ENCODE data around the gene ALDH16A1. TPM values are rescaled to one million over a fixed set of nuclear protein-coding genes. Genes with fewer than 3 reads are reported as not detected.
A peak's percentile ranks its signal among the peaks of the same experiment; 100 is the strongest.

ALDH16A1 gene
- total and polyA plus RNA-seq, 2 of the 8 experiments (the other 6 are each of a cell fraction or from before 2014, with no cell fraction given): 30.5 to 34.3 TPM

GRCh38 chr19:49418511-49418910 lies 34.5 kb upstream of the ALDH16A1 start:
- Histone ChIP-seq H4K8ac (ENCODE audit: extremely low read depth, insufficient read depth, low read length) (no peak overlapping the region), H3K27me3 (replicated peaks in 1 of 4; ENCODE audit: control insufficient read depth in 3 of 4, extremely low read depth in 1 of 4, insufficient read depth in 3 of 4, low read length in 3 of 4) (peaks cover 19 to 25% (median 23%) of the 10 kb centered on the region in 4 experiments)
- TF ChIP-seq FOSL1 (IDR thresholded peaks at IDR 0.05; ENCODE audit: insufficient read depth, low read depth, low read length) (no peak), PHF8 (conservative IDR thresholded peaks at IDR 0.05; ENCODE audit: low read depth, low read length) (no peak), TEAD4 (IDR thresholded peaks at IDR 0.05; ENCODE audit: low read depth, low read length) (no peak), HDAC2 (IDR thresholded peaks at IDR 0.05; ENCODE audit: borderline replicate concordance in 1 of 2, low read depth in 2 of 2, low read length in 2 of 2) (no peak), SIRT6 (IDR thresholded peaks at IDR 0.05; ENCODE audit: low read length) (no peak), SP4 (IDR thresholded peaks at IDR 0.05; ENCODE audit: low read length) (no peak), YY1 (IDR thresholded peaks at IDR 0.05; ENCODE audit: low read depth, low read length) (no peak), KDM1A (IDR thresholded peaks at IDR 0.05; ENCODE audit: borderline replicate concordance, low read length) (no peak), MAFK (IDR thresholded peaks at IDR 0.05; ENCODE audit: low read depth, low read length) (no peak), USF2 (IDR thresholded peaks at IDR 0.05; ENCODE audit: low read length) (no peak), TCF12 (IDR thresholded peaks at IDR 0.05; ENCODE audit: low read depth, low read length) (no peak), ATF3 (IDR thresholded peaks at IDR 0.05; ENCODE audit: insufficient read depth, low read depth, low read length) (no peak)

More at GRCh38 chr19:49418511-49418910, 34.5 kb upstream of the ALDH16A1 start:
- Histone ChIP-seq H3K4me2 (ENCODE audit: insufficient read depth in 1 of 2, low read depth in 2 of 2, low read length in 2 of 2) (no peak overlapping the region), H3K79me1 (ENCODE audit: low read depth, low read length) (no peaks in the 10 kb centered on the region), H2BK12ac (ENCODE audit: low read depth, low read length) (no peak overlapping the region), H2BK5ac (ENCODE audit: low read depth, low read length) (no peak overlapping the region), H3K4me3 (ENCODE audit: extremely low read depth in 1 of 4, insufficient read depth in 2 of 4, low read depth in 3 of 4, low read length in 4 of 4) (no peak overlapping the region), H3K18ac (ENCODE audit: extremely low read depth, low read length) (no peak overlapping the region), H3K23ac (ENCODE audit: insufficient read length) (no peak overlapping the region), H3K4ac (replicated peaks; ENCODE audit: insufficient read length, low read depth, low read length) (no peak overlapping the region), H3K27ac (ENCODE audit: low read depth, low read length) (no peak overlapping the region), H3K23me2 (ENCODE audit: low read depth, low read length) (peaks cover 3% of the 10 kb centered on the region; the same call in 1 of the 2 replicates), H3K14ac (ENCODE audit: insufficient read length) (no peak overlapping the region), H2BK120ac (replicated peaks; ENCODE audit: low read depth, low read length) (no peak overlapping the region), H3K79me2 (ENCODE audit: control insufficient read depth in 1 of 2, insufficient read depth in 2 of 2, low read length in 2 of 2) (no peaks in the 10 kb centered on the region), H3K9me3 (ENCODE audit: insufficient read depth in 2 of 2, low read depth in 1 of 2, low read length in 1 of 2) (no peaks in the 10 kb centered on the region), H4K91ac (replicated peaks; ENCODE audit: insufficient read length, low read length) (no peak overlapping the region), H4K20me1 (replicated peaks in 1 of 2; ENCODE audit: control insufficient read depth in 1 of 2, insufficient read depth in 2 of 2, low read length in 2 of 2) (no peaks in the 10 kb centered on the region), H2AFZ (ENCODE audit: low read length) (no peak overlapping the region), H3K4me1 (replicated peaks in 1 of 4; ENCODE audit: control insufficient read depth in 3 of 4, insufficient read depth in 4 of 4, low read length in 3 of 4) (peaks cover 4 to 29% (median 20%) of the 10 kb centered on the region in 4 experiments; a peak in 6 of 7 replicates), H3K36me3 (ENCODE audit: control insufficient read depth in 2 of 4, insufficient read depth in 4 of 4, low read length in 3 of 4) (no peaks in the 10 kb centered on the region), H3K9ac (replicated peaks in 1 of 4; ENCODE audit: extremely low read depth in 1 of 4, low read depth in 3 of 4, low read length in 3 of 4) (no peak overlapping the region), H3K56ac (replicated peaks; ENCODE audit: insufficient read length, low read depth, low read length) (no peak overlapping the region), H2BK20ac (ENCODE audit: low read length) (no peak overlapping the region), H2AK5ac (ENCODE audit: low read depth, low read length) (no peak overlapping the region; the same call in 1 of the 2 replicates), H2BK15ac (ENCODE audit: low read length) (peak overlapping the region; percentile 12; the same call in 1 of the 2 replicates), H4K5ac (ENCODE audit: insufficient read length, low read depth, low read length) (no peak overlapping the region)
- WGBS, 2 experiments (ENCODE audit: extremely low coverage in 1 of 2, insufficient coverage in 1 of 2, insufficient read length in 1 of 2, insufficient replicate concordance in 2 of 2, low coverage in 1 of 2, low lambda C conversion rate in 2 of 2, missing lambda C conversion rate in 1 of 2): 78% methylated on average over 5 of the region's 5 CpGs; no CpG with 5 or more reads in 1 of the 2 experiments
- ChIA-PET POLR2A (ENCODE audit: partially characterized antibody) (interaction anchor here (0.8 to 5.0 kb wide), 6 partner anchors 9 to 77 kb away, joined by 3 to 38 read pairs (median 3); no protein-coding TSS in a partner anchor), CTCF (ENCODE audit: partially characterized antibody) (interaction anchor here (0.6 to 14.7 kb wide), 14 partner anchors 9 to 312 kb away, joined by 3 to 291 read pairs (median 5); no protein-coding TSS in a partner anchor)
- FAIRE-seq: no peak
- DNase-seq (ENCODE audit: low read depth in 1 of 2, low spot score in 2 of 2): no peak

Measured in H1 (cell line).